HG02973 (cell line): ENCODE results near the gene TMEM163.

ENCODE experiments used
- ATAC-seq: cut with Tn5 transposase; IDR thresholded peaks from one replicate; pipeline ENCODE4 v1.9.1; 2021; ENCODE audit warnings: moderate library complexity; ENCODE audit not compliant: unreplicated experiment

Gene TMEM163

GRCh38 chr2:134693359-134694330, 25.2 kb downstream of the TMEM163 start:
- no peak for ATAC-seq

GRCh38 chr2:134692499-134692898, 26.3 kb downstream of the TMEM163 start:
- no peak for ATAC-seq

GRCh38 chr2:134690629-134691215, 28.1 kb downstream of the TMEM163 start:
- ATAC-seq = no peak

- ATAC-seq = no peak
Observed at GRCh38 chr2:134689315-134689714, 29.5 kb downstream of the TMEM163 start.

- no peak for ATAC-seq
Observed at GRCh38 chr2:134685967-134686366, 32.8 kb downstream of the TMEM163 start.

- ATAC-seq = peak; percentile 85
Observed at GRCh38 chr2:134683561-134684112, 35.2 kb downstream of the TMEM163 start.

- ATAC-seq = no peak
Observed at GRCh38 chr2:134682726-134683125, 36.1 kb downstream of the TMEM163 start.

GRCh38 chr2:134681201-134681600, 37.6 kb downstream of the TMEM163 start:
- ATAC-seq = no peak

- no peak for ATAC-seq
Observed at GRCh38 chr2:134679745-134680144, 39.1 kb downstream of the TMEM163 start.

GRCh38 chr2:134679294-134679693, 39.5 kb downstream of the TMEM163 start:
- ATAC-seq = no peak

GRCh38 chr2:134677856-134678756, 40.7 kb downstream of the TMEM163 start:
- ATAC-seq = no peak

- ATAC-seq = no peak
Observed at GRCh38 chr2:134676960-134677359, 41.8 kb downstream of the TMEM163 start.

- ATAC-seq = no peak
Observed at GRCh38 chr2:134675314-134675713, 43.5 kb downstream of the TMEM163 start.

GRCh38 chr2:134674687-134675086, 44.1 kb downstream of the TMEM163 start:
- ATAC-seq = no peak

- ATAC-seq = no peak
Observed at GRCh38 chr2:134671513-134671912, 47.3 kb downstream of the TMEM163 start.

GRCh38 chr2:134670955-134671354, 47.8 kb downstream of the TMEM163 start:
- no peak for ATAC-seq

- no peak for ATAC-seq
Observed at GRCh38 chr2:134669731-134670669, 48.8 kb downstream of the TMEM163 start.

- no peak for ATAC-seq
Observed at GRCh38 chr2:134668821-134669220, 50.0 kb downstream of the TMEM163 start.

GRCh38 chr2:134667541-134667940, 51.3 kb downstream of the TMEM163 start:
- no peak for ATAC-seq

GRCh38 chr2:134667081-134667480, 51.7 kb downstream of the TMEM163 start:
- ATAC-seq = no peak
